ENCODE measurements around the gene R3HCC1L. TPM values are rescaled to one million over a fixed set of nuclear protein-coding genes. Genes with fewer than 3 reads are reported as not detected.

Gene R3HCC1L
- total RNA-seq, 1 donor from 2014 or later: 13.7 TPM

GRCh38 chr10:98286419-98286818 is 152.0 kb downstream of the R3HCC1L start:
- DNase-seq (no peak), ATAC-seq (no peak)
- H3K27me3 ChIP-seq: no peaks in the 10 kb centered on the region
- intact Hi-C loops (cut with DNase I): no loop called here
- H3K9me3 ChIP-seq: no peaks in the 10 kb centered on the region
- no peaks in the 10 kb centered on the region for H3K36me3 ChIP-seq
- no peak overlapping the region for H3K27ac ChIP-seq
- H3K4me3 ChIP-seq: no peak overlapping the region
- no peak for TF ChIP-seq CTCF (IDR thresholded peaks at IDR 0.05)
- no peaks in the 10 kb centered on the region for H3K4me1 ChIP-seq

GRCh38 chr10:98287321-98287720 is 152.9 kb downstream of the R3HCC1L start:
- ATAC-seq (no peak), DNase-seq (no peak)
- no peak overlapping the region for H3K4me3 ChIP-seq
- no peaks in the 10 kb centered on the region for H3K27me3 ChIP-seq
- H3K36me3 ChIP-seq: no peaks in the 10 kb centered on the region
- no peak overlapping the region for H3K27ac ChIP-seq
- intact Hi-C loops (cut with DNase I): no loop called here
- no peaks in the 10 kb centered on the region for H3K9me3 ChIP-seq
- TF ChIP-seq CTCF (IDR thresholded peaks at IDR 0.05): no peak
- H3K4me1 ChIP-seq: no peaks in the 10 kb centered on the region

GRCh38 chr10:98289802-98290209 is 155.3 kb downstream of the R3HCC1L start:
- DNase-seq (no peak), ATAC-seq (no peak)
- intact Hi-C loops (cut with DNase I): no loop called here
- Histone ChIP-seq H3K27ac (no peak overlapping the region), H3K9me3 (no peaks in the 10 kb centered on the region), H3K36me3 (no peaks in the 10 kb centered on the region), H3K4me1 (peaks cover 6% of the 10 kb centered on the region), H3K27me3 (no peaks in the 10 kb centered on the region), H3K4me3 (no peak overlapping the region)
- no peak for TF ChIP-seq CTCF (IDR thresholded peaks at IDR 0.05)

GRCh38 chr10:98292971-98293370 is 158.5 kb downstream of the R3HCC1L start:
- Histone ChIP-seq H3K27me3 (no peaks in the 10 kb centered on the region), H3K9me3 (no peaks in the 10 kb centered on the region), H3K4me3 (no peak overlapping the region), H3K36me3 (no peaks in the 10 kb centered on the region), H3K27ac (no peak overlapping the region), H3K4me1 (peaks cover 11% of the 10 kb centered on the region)
- TF ChIP-seq CTCF (IDR thresholded peaks at IDR 0.05): no peak
- ATAC-seq: no peak
- intact Hi-C loops (cut with DNase I): no loop called here
- DNase-seq: no peak

GRCh38 chr10:98293550-98294269 is 159.3 kb downstream of the R3HCC1L start:
- no peak overlapping the region for H3K27ac ChIP-seq
- H3K36me3 ChIP-seq: no peaks in the 10 kb centered on the region
- H3K27me3 ChIP-seq: no peaks in the 10 kb centered on the region
- TF ChIP-seq CTCF (IDR thresholded peaks at IDR 0.05): no peak
- H3K4me3 ChIP-seq: no peak overlapping the region
- no peak for DNase-seq
- H3K9me3 ChIP-seq: no peaks in the 10 kb centered on the region
- intact Hi-C loops (cut with DNase I): no loop called here
- ATAC-seq: no peak
- peaks cover 11% of the 10 kb centered on the region for H3K4me1 ChIP-seq

- H3K36me3 ChIP-seq: no peaks in the 10 kb centered on the region
- no peaks in the 10 kb centered on the region for H3K27me3 ChIP-seq
- no peaks in the 10 kb centered on the region for H3K9me3 ChIP-seq
- no peak for TF ChIP-seq CTCF (IDR thresholded peaks at IDR 0.05)
- intact Hi-C loops (cut with DNase I): no loop called here
- H3K4me3 ChIP-seq: no peak overlapping the region
- no peak overlapping the region for H3K27ac ChIP-seq
- ATAC-seq (no peak), DNase-seq (no peak)
- H3K4me1 ChIP-seq: peaks cover 11% of the 10 kb centered on the region
These were observed 159.8 kb downstream of the R3HCC1L start for GRCh38 chr10:98294270-98294627.
